Common myeloid progenitor, CD34-positive (primary cell): ENCODE measurements around the gene CAMTA1.

Source experiments
- CTCF ChIA-PET: fragments of 350-600 bp; sonication (Branson Sonifier 250); formaldehyde crosslinking; loops from one replicate; lab custom pipeline; 2021; ENCODE audit warnings: antibody characterized with exemption; lab: Charles Lee
- POLR2A ChIA-PET: fragments of 350-600 bp; sonication (Branson Sonifier 250); formaldehyde crosslinking; loops from one replicate; lab custom pipeline; 2021; ENCODE audit warnings: antibody characterized with exemption; lab: Charles Lee
- DNase-seq, 3 donors: peaks; one replicate each; pipeline versions ENCODE4 v3.0.0 to v3.0.0-alpha.2; 2013
- H3K27ac ChIP-seq, 2 experiments: 1 replicate in 1 of 2; 2 replicates in 1 of 2; pipeline ENCODE4 v1.7.0; 2013; ENCODE audit warnings: inconsistent platforms in 2 of 2, low read length in 2 of 2, mild to moderate bottlenecking in 2 of 2, low read depth in 1 of 2, moderate library complexity in 1 of 2; ENCODE audit not compliant: severe bottlenecking in 2 of 2, insufficient read depth in 1 of 2, poor library complexity in 1 of 2
- H3K27me3 ChIP-seq, 5 experiments: replicated peaks in 2 of 5; 1 replicate in 3 of 5; 2 replicates in 2 of 5; pipeline versions ENCODE4 v1.6.1 to v1.7.0; 2013; ENCODE audit warnings: low read length in 4 of 5, mild to moderate bottlenecking in 2 of 5, moderate library complexity in 2 of 5, inconsistent platforms in 1 of 5; ENCODE audit not compliant: insufficient read depth in 5 of 5, control insufficient read depth in 4 of 5
- H3K36me3 ChIP-seq, 4 experiments: 1 replicate in 2 of 4; 2 replicates in 2 of 4; pipeline versions ENCODE4 v1.6.1 to v1.7.0; 2013; ENCODE audit warnings: low read length in 3 of 4, control low read depth in 1 of 4, mild to moderate bottlenecking in 1 of 4; ENCODE audit not compliant: control insufficient read depth in 4 of 4, insufficient read depth in 4 of 4
- H3K4me1 ChIP-seq, 4 experiments: 1 replicate in 3 of 4; 2 replicates in 1 of 4; pipeline versions ENCODE4 v1.6.1 to v1.7.1; 2013; ENCODE audit warnings: low read length in 3 of 4, mild to moderate bottlenecking in 3 of 4, control low read depth in 1 of 4, inconsistent platforms in 1 of 4, moderate library complexity in 1 of 4; ENCODE audit not compliant: control insufficient read depth in 4 of 4, insufficient read depth in 4 of 4; ENCODE audit errors: control extremely low read depth in 1 of 4
- H3K4me3 ChIP-seq, 7 experiments: 1 replicate in 4 of 7; 2 replicates in 3 of 7; pipeline versions ENCODE4 v1.5.1 to v1.7.0; 2013; ENCODE audit warnings: mild to moderate bottlenecking in 7 of 7, low read length in 6 of 7, moderate library complexity in 6 of 7, inconsistent platforms in 2 of 7, low read depth in 2 of 7, control low read depth in 1 of 7; ENCODE audit not compliant: insufficient read depth in 4 of 7, control insufficient read depth in 1 of 7; ENCODE audit errors: extremely low read depth in 1 of 7
- H3K9me3 ChIP-seq, 5 experiments: 1 replicate in 4 of 5; 2 replicates in 1 of 5; pipeline versions ENCODE4 v1.6.1 to v1.7.1; 2013; ENCODE audit warnings: low read length in 4 of 5, mild to moderate bottlenecking in 2 of 5, inconsistent platforms in 1 of 5, low read depth in 1 of 5, moderate library complexity in 1 of 5; ENCODE audit not compliant: control insufficient read depth in 4 of 5, insufficient read depth in 2 of 5; ENCODE audit errors: control extremely low read depth in 1 of 5
- WGBS: methylation state at CpG from one replicate; pipeline ENCODE4 v1.1.5; 2013; ENCODE audit not compliant: insufficient coverage; 5-methylcytosine and 5-hydroxymethylcytosine counted together

Gene CAMTA1

DNA sequence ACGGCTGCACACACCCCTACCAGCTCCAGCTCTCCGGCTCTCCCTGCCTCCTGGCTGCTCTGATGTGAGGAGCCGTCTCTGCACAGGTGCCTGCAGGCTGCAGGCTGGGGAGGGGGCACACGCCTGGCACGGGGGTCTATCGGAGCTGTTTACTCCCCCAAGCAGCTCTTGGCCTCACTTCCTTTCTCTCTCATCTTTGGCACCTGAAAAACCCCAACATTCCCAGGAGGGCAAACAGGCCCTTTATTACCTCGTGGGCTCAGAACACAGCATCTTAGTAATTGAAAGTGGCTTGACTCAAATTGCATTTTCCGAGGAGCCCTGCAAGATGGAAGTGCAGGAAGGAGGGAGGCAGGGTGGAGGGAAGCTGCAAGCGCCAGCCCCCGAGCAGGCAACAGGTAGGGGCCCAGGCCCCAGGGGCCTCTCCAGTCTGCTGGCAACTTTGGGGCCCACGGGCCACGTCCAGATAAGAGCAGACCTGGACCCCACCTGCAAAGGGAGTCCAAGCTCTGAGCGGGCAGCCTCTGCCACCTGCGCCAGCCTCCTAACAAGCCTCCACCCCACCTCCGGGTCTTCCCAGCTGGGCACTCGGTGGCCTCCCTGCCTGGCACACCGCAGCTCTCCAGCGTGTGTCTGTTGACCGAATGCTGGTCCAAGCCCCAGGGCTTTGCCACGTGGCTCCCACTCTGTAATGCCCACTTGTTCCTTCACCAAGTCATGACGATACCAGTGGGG, 722.2 kb downstream of the CAMTA1 start:
- Histone ChIP-seq H3K4me1 (no peaks in the 10 kb centered on the region), H3K36me3 (no peaks in the 10 kb centered on the region), H3K27ac (no peak overlapping the region), H3K27me3 (no peaks in the 10 kb centered on the region), H3K4me3 (no peak overlapping the region), H3K9me3 (no peaks in the 10 kb centered on the region)
- no peak for DNase-seq
- POLR2A ChIA-PET = no interaction called here
- WGBS = 94% methylated on average over 19 of the region's 21 CpGs
- CTCF ChIA-PET = no interaction called here

DNA sequence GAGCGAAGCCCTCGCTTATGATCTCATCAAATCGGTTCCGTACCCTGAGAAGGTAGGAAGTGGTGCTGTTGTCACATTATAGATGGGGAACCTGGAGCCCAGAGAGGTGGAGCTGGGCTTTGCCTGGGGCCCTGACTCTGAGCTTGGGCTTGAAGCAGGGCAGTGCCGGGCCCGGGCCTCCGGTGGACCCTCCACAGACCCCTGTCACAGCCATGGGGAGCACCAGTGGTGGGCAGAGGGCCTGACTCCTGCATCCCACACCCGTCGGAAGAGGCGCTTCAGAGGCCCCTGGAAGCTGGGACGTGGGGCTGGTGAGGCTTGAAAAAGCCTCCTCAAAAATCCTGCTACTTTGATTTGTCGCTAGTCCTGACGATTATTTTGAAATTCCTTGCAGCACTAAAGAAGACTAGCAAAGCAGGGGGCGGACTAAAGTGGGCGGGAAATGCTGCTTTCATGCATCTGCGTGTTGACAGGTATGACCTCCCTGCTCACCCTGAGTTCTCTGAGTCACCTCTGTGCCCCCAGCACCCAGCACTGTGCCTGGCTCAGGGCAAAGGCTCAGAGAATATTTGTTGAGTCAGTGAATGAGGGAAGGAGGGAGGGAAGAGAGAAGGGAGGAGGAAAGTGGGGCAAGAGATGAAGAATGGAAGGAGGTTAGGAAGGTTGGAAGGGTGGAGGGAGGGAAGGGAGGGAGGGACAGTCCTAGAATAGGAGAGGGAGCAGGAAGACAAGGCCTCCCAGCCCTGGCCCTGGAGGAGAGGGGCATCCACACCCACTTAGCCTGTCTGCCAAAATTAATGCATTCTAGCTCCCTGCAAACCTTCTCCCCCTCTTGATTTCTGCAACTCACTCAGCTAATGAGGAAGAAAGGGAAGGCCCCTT, 723.0 kb downstream of the CAMTA1 start:
- ChIA-PET POLR2A (no interaction called here), CTCF (no interaction called here)
- Histone ChIP-seq H3K9me3 (no peaks in the 10 kb centered on the region), H3K27ac (no peak overlapping the region), H3K4me3 (no peak overlapping the region), H3K36me3 (no peaks in the 10 kb centered on the region), H3K27me3 (no peaks in the 10 kb centered on the region), H3K4me1 (no peaks in the 10 kb centered on the region)
- WGBS = 96% methylated on average over 14 of the region's 16 CpGs
- no peak for DNase-seq

DNA sequence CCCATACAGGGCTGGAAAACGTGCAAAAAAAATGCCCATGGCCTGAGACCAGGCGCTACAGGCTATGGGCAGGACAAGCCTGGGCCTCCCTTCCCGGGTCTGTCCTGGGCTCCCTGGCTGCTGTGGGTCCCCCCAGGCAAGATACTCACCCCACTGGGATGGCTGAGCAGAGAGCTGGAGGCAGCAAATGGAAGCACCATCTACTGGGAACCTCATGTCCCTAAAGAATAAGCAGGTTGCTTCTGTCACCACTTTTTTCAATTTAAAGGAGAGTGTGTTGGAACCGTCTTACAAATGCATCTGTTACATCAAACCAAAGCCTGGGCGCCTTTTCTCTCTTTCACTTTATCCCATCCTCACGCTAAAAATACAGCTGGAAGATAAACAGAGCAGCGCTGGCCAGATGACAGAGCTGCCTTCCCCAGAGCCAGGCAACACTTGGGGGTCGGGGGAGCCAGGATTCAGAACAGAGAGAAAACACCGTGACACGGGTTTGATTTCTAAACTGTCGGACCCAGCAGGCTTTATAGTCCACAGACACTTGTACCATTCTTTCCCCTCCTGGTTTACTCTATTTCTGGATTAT, 723.8 kb downstream of the CAMTA1 start:
- POLR2A ChIA-PET = no interaction called here
- 97% methylated on average over 8 of the region's 11 CpGs for WGBS
- CTCF ChIA-PET = no interaction called here

DNA sequence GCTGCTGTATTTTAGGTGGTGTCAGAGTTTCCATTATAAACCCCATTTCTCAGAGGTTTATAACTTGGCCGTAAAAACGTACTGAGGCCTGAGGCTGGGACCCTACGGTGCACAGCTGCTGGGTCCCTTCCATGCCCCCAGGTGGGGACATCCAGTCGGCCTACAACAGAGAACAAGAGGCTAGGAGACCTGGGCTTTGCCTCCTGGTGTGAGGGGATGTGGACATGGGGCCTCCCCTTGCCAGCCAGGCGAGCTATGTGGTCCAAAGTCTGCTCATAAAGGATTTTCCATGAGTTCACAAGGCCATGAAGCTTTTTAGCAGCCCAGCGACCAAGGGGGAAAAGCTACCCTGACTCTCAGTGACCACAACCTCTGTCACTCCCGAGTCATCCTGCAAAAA, 724.3 kb downstream of the CAMTA1 start:
- no peaks in the 10 kb centered on the region for H3K9me3 ChIP-seq
- H3K4me1 ChIP-seq = no peaks in the 10 kb centered on the region
- H3K4me3 ChIP-seq = no peak overlapping the region
- POLR2A ChIA-PET = no interaction called here
- CTCF ChIA-PET = no interaction called here
- H3K27me3 ChIP-seq = no peaks in the 10 kb centered on the region
- H3K36me3 ChIP-seq = no peaks in the 10 kb centered on the region
- WGBS = 60% methylated on average over 5 of the region's 7 CpGs
- DNase-seq = no peak
- H3K27ac ChIP-seq = no peak overlapping the region

More for the DNA sequence above, 723.8 kb downstream of the CAMTA1 start:
- DNase-seq = no peak
- no peaks in the 10 kb centered on the region for H3K9me3 ChIP-seq
- no peak overlapping the region for H3K27ac ChIP-seq
- no peaks in the 10 kb centered on the region for H3K4me1 ChIP-seq
- H3K4me3 ChIP-seq = no peak overlapping the region
- no peaks in the 10 kb centered on the region for H3K36me3 ChIP-seq
- no peaks in the 10 kb centered on the region for H3K27me3 ChIP-seq

DNA sequence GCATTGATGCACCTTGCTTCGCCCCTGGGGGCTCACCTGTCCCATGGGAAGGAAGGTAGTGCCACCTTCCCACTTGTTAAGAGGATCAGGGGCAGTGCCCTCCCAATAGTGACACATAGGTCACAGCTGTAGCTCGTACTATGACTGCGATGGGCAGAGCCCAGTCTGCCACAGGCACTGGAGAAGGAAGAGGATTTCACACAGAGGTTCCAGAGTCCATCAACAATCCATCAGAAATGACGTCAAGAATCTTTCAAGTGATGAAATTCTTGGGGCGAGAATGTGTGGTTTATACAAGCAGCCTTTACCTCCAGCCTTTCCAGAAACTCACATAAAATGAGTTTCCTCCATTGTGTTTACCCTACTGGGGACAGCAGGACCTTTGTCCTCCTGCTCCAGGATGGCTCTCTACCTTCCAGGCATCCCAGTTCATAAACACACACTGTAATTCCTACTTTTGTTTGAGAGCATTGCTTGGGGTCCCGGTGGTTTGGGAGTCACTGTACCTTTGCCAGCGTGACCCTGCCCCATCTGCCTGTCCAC, 725.2 kb downstream of the CAMTA1 start:
- no peak overlapping the region for H3K4me3 ChIP-seq
- no peak overlapping the region for H3K27ac ChIP-seq
- ChIA-PET POLR2A (no interaction called here), CTCF (no interaction called here)
- H3K27me3 ChIP-seq = peaks cover 0 to 1% (median 0%) of the 10 kb centered on the region in 5 experiments
- 97% methylated on average over 7 of the region's 7 CpGs for WGBS
- no peaks in the 10 kb centered on the region for H3K9me3 ChIP-seq
- H3K36me3 ChIP-seq = no peaks in the 10 kb centered on the region
- DNase-seq = no peak
- no peaks in the 10 kb centered on the region for H3K4me1 ChIP-seq

DNA sequence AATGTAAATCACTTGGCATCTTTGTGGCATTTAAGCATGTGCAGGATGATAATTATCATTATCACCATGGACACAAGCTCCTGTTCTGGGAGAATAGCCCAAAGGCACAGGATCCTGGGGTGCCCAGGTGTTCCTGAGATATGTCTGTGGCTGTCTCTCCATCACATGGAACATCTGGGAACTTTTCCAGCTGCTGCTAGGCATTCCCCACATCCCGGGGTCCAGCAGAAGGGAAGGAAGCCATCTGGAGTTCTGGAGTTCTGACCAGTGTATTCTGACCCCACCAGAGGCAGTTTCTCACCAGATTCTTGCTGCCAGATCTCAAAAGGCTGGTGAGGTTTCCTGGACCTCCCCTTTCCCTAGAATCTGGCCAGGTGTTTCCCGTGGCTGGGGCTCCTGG, 726.1 kb downstream of the CAMTA1 start:
- Histone ChIP-seq H3K36me3 (no peaks in the 10 kb centered on the region), H3K4me1 (no peaks in the 10 kb centered on the region), H3K9me3 (no peaks in the 10 kb centered on the region), H3K27me3 (peaks cover 0 to 1% (median 0%) of the 10 kb centered on the region in 5 experiments), H3K4me3 (no peak overlapping the region), H3K27ac (no peak overlapping the region)
- 83% methylated on average over 2 of the region's 2 CpGs for WGBS
- DNase-seq = no peak
- CTCF ChIA-PET = no interaction called here
- POLR2A ChIA-PET = no interaction called here
